SK-MEL-5 (cell line): ENCODE data around the gene ITPKA. TPM values are rescaled to one million over a fixed set of nuclear protein-coding genes. Genes with fewer than 3 reads are reported as not detected.

Source experiments
- DNase-seq: peaks from one replicate; pipeline ENCODE4 v3.0.0-alpha.2; 2016; ENCODE audit warnings: low read depth, low spot score
- in situ Hi-C: cut with HindIII; loops from 2 replicates; pipeline ENCODE4 v1.10.0; 2016; ENCODE audit warnings: low sequenced_read_pairs, high pct_unique_total_duplicates, low pct_unique_long_range_greater_than_20kb
- total RNA-seq: library from RNA; depleted of rRNA; stranded (reverse); fragments of >200 nt; shearing (Covaris generic); gene quantifications from 2 replicates; pipeline ENCODE4 v1.2.3, GENCODE V29; 2014

The ITPKA gene
- total RNA-seq, 1 experiment from 2014 or later: 0.85 TPM

GRCh38 chr15:41502795-41503668 lies 9.4 kb downstream of the ITPKA start:
- no peak for DNase-seq
- in situ Hi-C loops: no loop called here

DNA sequence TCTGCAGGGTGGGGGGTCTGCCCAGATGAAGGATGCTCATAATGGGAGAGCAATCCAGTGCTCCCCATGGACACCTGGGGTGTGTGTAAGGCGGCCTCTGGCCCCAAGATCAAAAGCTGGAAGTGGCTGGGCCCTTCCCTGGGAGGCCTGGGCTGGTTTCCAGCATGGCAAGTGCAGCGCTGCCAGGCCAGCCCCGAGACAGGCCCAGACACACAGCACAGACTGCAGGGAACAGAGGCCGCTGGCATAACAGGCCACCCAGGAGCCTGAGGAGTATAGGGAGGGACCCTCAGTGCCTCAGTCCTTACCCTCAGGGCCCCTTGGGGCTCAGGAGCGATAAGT lies 10.0 kb downstream of the ITPKA start:
- in situ Hi-C loops: no loop called here
- no peak for DNase-seq

GRCh38 chr15:41504751-41505492 lies 11.2 kb downstream of the ITPKA start:
- no peak for DNase-seq
- in situ Hi-C loops: no loop called here

DNA sequence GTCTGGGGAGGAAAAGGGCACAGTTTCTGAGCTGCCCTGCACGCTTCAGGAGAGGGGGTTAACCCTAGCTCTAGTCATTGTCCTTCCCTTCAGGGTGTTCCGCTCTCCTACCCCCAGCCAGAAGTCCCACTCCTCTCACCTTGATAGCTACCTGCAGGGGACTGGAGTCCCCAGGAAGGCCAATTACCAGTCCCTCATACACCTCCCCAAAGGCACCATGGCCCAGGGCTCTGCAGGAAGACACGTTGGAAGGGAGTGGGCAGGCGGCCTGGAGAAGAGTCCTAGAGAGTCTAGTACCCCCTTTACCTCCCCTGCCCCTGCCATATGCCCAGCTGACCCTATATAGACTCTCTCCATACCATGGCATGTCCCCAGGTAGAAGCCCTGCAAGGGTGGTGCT lies 12.1 kb downstream of the ITPKA start:
- in situ Hi-C loops: no loop called here
- no peak for DNase-seq

DNA sequence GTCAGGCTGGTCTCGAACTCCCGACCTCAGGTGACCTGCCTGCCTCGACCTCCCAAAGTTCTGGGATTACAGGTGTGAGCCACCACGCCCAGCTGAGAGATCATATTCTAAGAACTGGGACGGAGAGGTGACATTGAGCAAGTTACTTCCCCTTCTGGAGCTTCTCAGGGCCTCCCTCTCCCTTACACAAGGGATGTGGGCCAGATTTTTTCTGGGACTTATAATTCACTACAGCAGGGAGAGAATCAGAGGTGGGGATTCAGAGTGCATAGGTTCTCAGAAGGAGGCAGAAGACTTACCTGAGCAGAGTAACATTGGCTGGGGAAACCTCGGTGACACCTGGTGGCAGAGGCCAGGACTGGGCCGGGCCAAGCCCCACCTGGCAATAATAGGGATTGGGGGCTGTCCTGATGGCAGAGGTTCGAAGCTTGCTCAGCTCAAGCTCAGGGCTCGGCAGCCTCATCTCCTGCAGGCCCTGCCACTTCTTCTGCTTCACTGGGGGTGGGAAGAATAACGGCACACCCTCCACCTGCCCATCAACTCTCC lies 13.2 kb downstream of the ITPKA start:
- in situ Hi-C loops: no loop called here
- DNase-seq: no peak

GRCh38 chr15:41507820-41508290 lies 14.2 kb downstream of the ITPKA start:
- DNase-seq: no peak
- in situ Hi-C loops: no loop called here

- DNase-seq: no peak
- in situ Hi-C loops: no loop called here
These were observed 17.1 kb downstream of the ITPKA start for GRCh38 chr15:41510728-41511127.

DNA sequence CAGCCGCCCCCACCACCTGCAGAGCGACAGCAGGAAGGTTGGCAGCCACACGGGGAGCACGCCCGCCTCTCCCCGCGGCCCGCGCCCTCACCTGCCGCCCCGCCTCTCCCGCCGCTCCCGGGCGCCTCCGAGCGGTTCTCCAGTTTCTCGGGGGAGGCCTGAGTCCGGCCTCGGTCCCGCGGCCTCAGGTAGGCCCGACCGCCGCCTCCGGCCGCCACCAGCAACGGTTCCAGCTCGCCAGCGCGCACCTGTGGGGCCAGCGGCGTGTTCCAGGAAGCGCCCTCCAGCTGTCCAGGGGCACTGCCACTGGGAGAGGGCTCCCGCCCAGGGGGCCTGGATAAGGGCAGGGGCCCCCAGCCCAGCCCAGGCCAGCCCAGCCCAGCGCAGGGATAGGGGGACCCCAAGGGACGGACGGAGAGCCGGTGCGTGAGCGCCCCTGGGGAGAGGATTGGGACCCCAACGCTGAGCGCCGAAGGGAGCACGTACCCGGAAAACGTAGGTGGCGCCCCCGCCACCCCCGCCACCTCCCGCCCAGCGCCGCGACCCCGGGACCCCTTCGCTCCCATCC lies 17.7 kb downstream of the ITPKA start:
- DNase-seq: no peak
- in situ Hi-C loops: no loop called here

DNA sequence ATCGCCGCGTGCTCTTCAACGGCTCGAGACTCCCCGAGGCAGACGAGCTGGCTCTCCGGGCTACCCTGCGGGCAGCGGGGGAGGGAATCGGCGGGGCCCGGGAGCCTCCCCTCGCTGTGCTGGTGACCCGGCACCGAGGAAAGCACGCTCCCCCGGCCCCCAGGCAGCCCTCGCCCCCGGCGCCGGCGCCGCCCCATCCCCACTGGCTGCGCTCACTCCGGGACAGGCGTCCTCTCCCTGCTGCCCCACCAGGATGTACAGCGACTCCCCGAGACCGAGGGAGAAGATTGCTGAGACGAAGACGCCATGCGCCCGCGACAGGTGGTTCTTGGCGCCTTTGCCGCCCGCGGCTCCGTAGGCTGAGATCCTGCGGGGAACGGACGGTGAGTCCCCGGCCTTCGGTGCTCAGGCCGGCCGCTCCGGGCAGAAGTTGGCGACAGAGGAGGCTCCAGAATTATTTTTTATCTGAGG lies 18.3 kb downstream of the ITPKA start:
- no peak for DNase-seq
- in situ Hi-C loops: no loop called here

DNA sequence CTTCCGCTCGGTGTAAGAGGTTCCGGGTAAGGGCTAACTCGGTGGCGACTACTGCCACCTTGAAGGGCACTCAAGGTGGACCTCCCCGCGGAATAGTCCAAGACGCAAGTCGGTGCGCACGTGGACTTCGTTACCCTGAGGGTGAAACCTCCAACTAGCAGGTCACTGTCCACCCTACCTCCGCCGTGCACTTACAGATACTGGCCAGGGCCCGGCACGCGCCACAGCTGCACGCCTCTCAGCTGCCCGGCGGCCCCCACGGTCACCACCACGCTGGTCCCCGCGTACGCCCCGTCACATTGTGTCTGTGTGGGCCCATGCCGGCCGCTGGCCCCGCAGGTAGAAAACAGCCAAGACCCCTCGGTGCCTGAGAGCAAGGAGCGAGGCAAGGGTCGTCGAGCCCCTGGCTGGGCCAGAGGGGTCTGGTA lies 18.9 kb downstream of the ITPKA start:
- in situ Hi-C loops: no loop called here
- no peak for DNase-seq

GRCh38 chr15:41512940-41513505 lies 19.3 kb downstream of the ITPKA start:
- no peak for DNase-seq

GRCh38 chr15:41513506-41514227 lies 20.0 kb downstream of the ITPKA start, which contains the start of gene LTK:
TSS of gene LTK (minus strand) at chr15:41513827. CDS start at chr15:41513709, 118 bp downstream.
- in situ Hi-C loops: no loop called here
- DNase-seq: no peak

More at GRCh38 chr15:41512940-41513505, 19.3 kb downstream of the ITPKA start:
- in situ Hi-C loops: no loop called here

- in situ Hi-C loops: no loop called here
- DNase-seq: no peak
These were observed 24.3 kb downstream of the ITPKA start for GRCh38 chr15:41517895-41518449.

DNA sequence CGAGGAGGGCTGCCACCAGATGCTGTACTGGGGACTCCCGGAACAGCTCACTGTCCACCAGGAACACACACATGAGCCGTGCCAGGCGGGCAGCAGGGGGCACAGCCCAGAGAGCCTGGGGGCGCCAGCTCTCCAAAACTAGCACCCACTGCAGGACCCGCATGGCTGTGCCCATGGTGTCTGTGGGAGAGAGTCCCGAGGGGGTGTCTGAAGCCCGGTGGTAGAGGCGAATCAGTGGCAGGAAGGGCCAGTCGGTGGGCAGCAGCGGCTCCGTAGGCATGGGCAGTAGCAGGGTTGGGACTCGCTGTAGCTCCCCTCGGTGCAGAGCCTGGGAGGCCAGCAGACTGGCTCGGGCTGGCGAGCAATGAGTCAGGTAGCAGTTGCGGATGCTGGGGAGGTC lies 27.0 kb downstream of the ITPKA start:
- no peak for DNase-seq
- in situ Hi-C loops: no loop called here

DNA sequence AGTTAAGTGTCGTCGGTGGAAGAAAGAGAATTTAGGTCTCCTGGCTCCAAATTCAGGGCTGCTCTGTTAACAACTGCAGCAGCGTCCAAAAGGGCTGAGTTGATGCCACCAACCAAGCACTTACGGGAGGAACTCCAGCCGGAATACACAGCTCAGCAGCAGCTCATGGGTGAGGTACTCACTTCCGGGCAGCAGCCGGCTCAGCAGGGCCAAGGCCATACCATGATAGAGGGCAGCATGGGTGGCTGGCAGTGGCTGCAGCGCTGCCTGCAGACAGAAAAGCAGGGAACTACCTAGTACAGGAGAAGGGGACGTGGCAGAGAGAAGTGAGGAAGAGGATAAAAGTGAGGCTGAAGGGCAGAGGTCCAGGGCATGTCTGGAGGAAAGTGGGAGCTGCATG lies 27.9 kb downstream of the ITPKA start:
- in situ Hi-C loops: no loop called here
- no peak for DNase-seq

DNA sequence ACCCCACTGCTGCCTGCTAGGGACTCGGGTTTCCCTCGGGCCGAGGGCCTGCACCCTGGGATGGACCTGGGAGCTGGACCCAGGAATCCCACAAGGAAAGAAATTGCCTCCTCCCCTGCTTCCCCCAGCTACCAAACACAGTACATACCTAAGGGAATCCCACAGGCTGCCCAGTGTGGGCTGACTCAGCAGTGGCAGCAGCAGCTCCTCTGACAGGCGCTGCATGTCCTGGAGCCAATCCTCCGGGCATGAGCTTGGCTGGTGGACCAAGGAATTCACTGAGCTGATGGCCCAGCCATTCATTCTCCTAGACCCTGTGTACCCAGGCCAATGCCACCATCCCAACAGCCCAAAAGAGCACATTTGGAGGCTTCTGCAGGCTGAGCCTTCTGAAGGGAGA lies 29.4 kb downstream of the ITPKA start:
- in situ Hi-C loops: no loop called here
- DNase-seq: no peak
